ENCODE data around the gene ELAVL2.

ELAVL2 gene

DNA sequence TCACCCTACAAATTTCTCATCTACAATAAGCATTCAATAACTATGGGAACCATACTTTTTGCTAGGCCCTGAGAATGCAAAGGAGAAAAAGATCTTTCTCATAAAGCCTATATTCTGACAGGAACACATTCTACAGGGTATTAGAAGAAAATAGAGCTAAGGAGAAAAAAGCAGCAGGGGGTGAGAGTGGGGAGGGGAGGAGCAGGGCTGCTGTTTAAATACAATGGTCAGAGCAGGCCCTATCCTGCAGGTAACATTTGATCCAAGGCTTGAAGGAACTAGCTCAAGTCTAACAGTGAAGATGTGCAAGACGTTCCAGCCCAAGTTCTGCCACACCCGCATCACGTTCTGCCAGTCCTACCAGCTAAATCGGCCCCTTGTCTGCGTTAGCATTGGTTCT is 89.7 kb downstream of the ELAVL2 start:
- no peak for DNase-seq (ENCODE audit: low spot score)
- in situ Hi-C loops (cut with MboI; ENCODE audit: low sequenced_read_pairs, unreplicated experiment) = no loop called here
- TF ChIP-seq, protein P1, sequence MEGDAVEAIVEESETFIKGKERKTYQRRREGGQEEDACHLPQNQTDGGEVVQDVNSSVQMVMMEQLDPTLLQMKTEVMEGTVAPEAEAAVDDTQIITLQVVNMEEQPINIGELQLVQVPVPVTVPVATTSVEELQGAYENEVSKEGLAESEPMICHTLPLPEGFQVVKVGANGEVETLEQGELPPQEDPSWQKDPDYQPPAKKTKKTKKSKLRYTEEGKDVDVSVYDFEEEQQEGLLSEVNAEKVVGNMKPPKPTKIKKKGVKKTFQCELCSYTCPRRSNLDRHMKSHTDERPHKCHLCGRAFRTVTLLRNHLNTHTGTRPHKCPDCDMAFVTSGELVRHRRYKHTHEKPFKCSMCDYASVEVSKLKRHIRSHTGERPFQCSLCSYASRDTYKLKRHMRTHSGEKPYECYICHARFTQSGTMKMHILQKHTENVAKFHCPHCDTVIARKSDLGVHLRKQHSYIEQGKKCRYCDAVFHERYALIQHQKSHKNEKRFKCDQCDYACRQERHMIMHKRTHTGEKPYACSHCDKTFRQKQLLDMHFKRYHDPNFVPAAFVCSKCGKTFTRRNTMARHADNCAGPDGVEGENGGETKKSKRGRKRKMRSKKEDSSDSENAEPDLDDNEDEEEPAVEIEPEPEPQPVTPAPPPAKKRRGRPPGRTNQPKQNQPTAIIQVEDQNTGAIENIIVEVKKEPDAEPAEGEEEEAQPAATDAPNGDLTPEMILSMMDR (IDR thresholded peaks at IDR 0.05; ENCODE audit: borderline replicate concordance, control extremely low read depth, extremely low read depth, insufficient read depth, missing control alignments) = no peak

GRCh38 chr9:23733495-23734078 is 92.5 kb downstream of the ELAVL2 start:
- in situ Hi-C loops (cut with MboI; ENCODE audit: low sequenced_read_pairs, unreplicated experiment) = no loop called here
- TF ChIP-seq, protein P1 (IDR thresholded peaks at IDR 0.05; ENCODE audit: borderline replicate concordance, control extremely low read depth, extremely low read depth, insufficient read depth, missing control alignments) = no peak
- DNase-seq (ENCODE audit: low spot score) = no peak

DNA sequence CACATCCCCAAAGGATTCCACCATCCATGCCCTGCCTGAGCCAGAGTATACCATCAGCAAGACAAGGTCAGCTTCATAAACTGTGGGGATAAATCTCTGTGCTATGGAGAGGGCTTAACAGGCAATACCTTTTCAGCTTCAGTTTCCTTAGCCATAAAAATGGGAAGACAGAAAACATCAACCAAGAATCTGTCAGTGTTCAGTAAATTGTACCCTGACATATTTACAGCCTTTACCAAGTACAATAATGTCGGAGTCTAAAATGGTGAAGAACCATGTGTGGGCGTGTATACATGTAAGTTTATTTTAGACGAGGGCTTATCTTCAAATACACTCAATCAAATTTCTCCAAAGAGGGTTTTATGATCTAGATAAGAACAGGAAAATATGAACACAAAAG is 94.7 kb downstream of the ELAVL2 start:
- DNase-seq (ENCODE audit: low spot score) = no peak
- in situ Hi-C loops (cut with MboI; ENCODE audit: low sequenced_read_pairs, unreplicated experiment) = no loop called here
- TF ChIP-seq, protein P1 (IDR thresholded peaks at IDR 0.05; ENCODE audit: borderline replicate concordance, control extremely low read depth, extremely low read depth, insufficient read depth, missing control alignments) = no peak

DNA sequence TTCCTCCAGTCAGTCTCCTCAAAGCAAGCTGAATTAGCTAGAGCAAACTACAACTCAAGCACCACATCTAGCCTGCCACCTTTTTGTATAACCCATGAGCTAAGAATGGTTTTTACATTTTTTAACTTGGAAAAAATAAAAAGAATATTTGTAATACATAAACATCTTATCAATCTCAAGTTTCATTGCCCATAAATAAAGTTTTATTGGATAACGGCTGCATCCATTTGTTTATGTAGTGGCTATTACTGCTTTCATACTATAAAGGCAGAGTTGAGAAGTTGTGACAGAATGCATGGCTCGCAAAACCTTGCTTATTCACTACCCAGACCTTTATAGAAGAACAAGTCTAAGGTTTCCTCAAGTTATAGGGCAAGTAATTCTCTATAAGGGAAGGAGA is 95.7 kb downstream of the ELAVL2 start:
- no peak for DNase-seq (ENCODE audit: low spot score)
- TF ChIP-seq, protein P1 (IDR thresholded peaks at IDR 0.05; ENCODE audit: borderline replicate concordance, control extremely low read depth, extremely low read depth, insufficient read depth, missing control alignments) = no peak
- in situ Hi-C loops (cut with MboI; ENCODE audit: low sequenced_read_pairs, unreplicated experiment) = no loop called here

DNA sequence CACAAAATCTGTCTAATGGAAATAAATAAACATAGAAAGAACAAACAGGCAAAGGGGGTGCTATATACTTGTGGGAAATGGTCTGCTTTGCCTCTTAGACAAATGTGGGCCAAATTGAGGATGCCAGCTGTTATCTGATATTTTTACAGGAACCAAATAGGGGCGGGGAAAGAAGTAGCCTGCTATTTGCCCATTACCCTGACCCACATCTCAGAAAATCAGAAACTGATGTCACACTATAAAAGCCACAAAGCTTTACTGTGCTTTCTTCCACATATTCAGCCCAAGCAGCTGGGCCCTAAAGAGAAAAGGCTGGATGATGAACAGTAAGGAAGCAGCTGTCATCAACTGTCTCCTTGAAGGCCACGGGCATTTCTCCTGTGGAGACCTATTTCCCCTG is 97.3 kb downstream of the ELAVL2 start:
- no peak for DNase-seq (ENCODE audit: low spot score)
- TF ChIP-seq, protein P1 (IDR thresholded peaks at IDR 0.05; ENCODE audit: borderline replicate concordance, control extremely low read depth, extremely low read depth, insufficient read depth, missing control alignments) = no peak
- in situ Hi-C loops (cut with MboI; ENCODE audit: low sequenced_read_pairs, unreplicated experiment) = no loop called here

GRCh38 chr9:23725279-23725946 is 100.6 kb downstream of the ELAVL2 start:
- TF ChIP-seq, protein P1 (IDR thresholded peaks at IDR 0.05; ENCODE audit: borderline replicate concordance, control extremely low read depth, extremely low read depth, insufficient read depth, missing control alignments) = no peak
- no peak for DNase-seq (ENCODE audit: low spot score)
- in situ Hi-C loops (cut with MboI; ENCODE audit: low sequenced_read_pairs, unreplicated experiment) = no loop called here

Data from GM13976 (cell line).